ENCODE measurements around the gene DGCR6. TPM values are rescaled to one million over a fixed set of nuclear protein-coding genes. Genes with fewer than 3 reads are reported as not detected.
"Not testable (repeated sequence)": the region's sequence is repeated elsewhere in the genome, so short reads cannot be mapped to it uniquely, and the experiment has no call there.

The DGCR6 gene
- total RNA-seq, 4 donors from 2014 or later = 5.4 to 33.3 (median 7.9) TPM

DNA sequence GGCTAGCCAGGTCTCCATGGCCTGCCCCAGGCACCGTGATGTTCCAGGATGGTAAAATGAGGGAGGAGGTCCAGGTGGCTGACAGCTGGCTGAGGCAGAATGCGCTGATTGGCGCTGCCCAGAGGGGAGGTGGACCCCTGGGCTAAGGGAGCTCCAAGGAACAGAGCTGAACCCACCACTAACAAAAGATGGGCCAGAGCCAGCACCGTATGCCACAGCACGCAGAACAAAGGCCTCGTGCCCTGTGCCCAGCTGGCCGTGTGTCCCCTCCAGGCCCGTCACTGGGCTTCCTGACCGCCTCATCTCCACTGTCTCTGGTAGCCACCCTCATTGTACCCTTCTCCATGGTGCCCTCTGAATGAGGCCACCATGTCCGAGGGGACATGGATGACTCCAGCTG, 49.6 kb downstream of the DGCR6 start:
- Histone ChIP-seq H3K27me3 (no peaks in the 10 kb centered on the region), H3K4me1 (no peaks in the 10 kb centered on the region), H3K36me3 (no peaks in the 10 kb centered on the region), H3K27ac (no peak overlapping the region), H3K9me3 (no peaks in the 10 kb centered on the region), H3K4me3 (replicated peaks in 1 of 3) (no peak overlapping the region)
- intact Hi-C loops (cut with DNase I) = no loop called here
- DNase-seq = no peak
- WGBS, 2 donors = 95 to 99% methylated on average over 4 to 10 of the region's 10 CpGs
- TF ChIP-seq POLR2A (IDR thresholded peaks at IDR 0.05) = no peak
- TF ChIP-seq, protein P1, sequence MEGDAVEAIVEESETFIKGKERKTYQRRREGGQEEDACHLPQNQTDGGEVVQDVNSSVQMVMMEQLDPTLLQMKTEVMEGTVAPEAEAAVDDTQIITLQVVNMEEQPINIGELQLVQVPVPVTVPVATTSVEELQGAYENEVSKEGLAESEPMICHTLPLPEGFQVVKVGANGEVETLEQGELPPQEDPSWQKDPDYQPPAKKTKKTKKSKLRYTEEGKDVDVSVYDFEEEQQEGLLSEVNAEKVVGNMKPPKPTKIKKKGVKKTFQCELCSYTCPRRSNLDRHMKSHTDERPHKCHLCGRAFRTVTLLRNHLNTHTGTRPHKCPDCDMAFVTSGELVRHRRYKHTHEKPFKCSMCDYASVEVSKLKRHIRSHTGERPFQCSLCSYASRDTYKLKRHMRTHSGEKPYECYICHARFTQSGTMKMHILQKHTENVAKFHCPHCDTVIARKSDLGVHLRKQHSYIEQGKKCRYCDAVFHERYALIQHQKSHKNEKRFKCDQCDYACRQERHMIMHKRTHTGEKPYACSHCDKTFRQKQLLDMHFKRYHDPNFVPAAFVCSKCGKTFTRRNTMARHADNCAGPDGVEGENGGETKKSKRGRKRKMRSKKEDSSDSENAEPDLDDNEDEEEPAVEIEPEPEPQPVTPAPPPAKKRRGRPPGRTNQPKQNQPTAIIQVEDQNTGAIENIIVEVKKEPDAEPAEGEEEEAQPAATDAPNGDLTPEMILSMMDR (IDR thresholded peaks at IDR 0.05) = no peak

GRCh38 chr22:18956121-18956895, 50.2 kb downstream of the DGCR6 start:
- H3K4me3 ChIP-seq (replicated peaks in 1 of 3); H3K27me3 ChIP-seq; H3K4me1 ChIP-seq; H3K9me3 ChIP-seq; DNase-seq; H3K27ac ChIP-seq; intact Hi-C loops (cut with DNase I); H3K36me3 ChIP-seq: not testable (repeated sequence)
- 73 to 78% methylated on average over 10 to 14 of the region's 15 CpGs for WGBS, 2 donors

DNA sequence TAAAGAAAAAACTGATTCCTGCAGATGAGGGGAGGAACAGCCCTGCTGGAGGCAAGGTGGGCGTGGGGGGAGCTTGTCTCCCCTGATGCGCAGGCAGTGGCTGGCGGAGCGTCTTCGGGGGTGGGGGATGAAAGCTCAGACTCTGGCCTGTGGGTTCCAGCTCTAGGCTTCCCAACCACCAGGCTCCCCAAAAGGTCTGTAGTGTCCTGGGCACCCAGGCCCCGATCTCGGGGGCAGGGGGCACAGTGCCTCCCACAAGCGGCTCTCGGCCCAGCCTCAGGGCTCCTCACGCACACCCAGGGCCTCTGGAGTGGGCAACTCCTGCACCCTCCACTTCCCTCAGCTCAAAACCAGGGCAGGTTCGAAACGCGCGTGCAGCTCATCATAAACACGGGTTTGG, 50.8 kb downstream of the DGCR6 start:
- intact Hi-C loops (cut with DNase I); H3K4me1 ChIP-seq; H3K9me3 ChIP-seq; DNase-seq; H3K36me3 ChIP-seq; H3K27ac ChIP-seq; H3K27me3 ChIP-seq; H3K4me3 ChIP-seq (replicated peaks in 1 of 3): not testable (repeated sequence)
- 84 to 86% methylated on average over 8 to 12 of the region's 15 CpGs for WGBS, 2 donors

DNA sequence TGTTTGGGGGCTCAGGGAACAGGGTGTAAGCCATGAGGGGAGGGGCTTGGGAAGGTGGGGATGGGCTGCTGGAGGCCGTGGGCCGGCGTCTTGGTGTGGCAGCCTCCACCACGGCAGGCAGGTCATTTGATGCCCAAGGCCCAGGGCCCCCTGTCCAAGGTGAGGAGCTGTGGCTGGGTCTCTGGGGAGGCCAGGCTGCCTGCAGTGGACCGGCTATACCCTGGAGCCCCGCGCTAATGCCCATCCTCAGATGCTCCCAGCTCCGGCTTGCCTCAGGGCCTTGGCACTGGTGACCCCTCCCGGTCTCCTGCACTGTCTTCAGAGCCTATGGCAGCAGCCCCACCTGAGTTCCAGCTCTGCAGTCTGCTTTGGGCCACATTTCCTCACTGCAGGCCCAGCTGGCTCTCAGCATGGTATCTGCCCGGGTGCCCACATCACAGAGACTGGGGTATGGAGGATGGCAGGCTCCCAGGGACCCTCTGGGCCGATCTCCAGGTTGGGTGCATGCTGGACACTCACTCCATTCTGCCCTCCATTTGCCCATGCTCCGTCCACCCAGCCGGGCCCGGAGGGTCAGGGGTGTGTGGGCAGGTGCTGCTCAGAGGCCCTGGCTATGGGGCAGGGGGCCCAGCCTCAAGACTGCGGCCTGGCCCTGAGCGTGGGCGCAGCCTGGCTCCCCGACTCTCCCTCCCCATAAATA, 51.7 kb downstream of the DGCR6 start:
- H3K36me3 ChIP-seq; H3K9me3 ChIP-seq; DNase-seq; H3K4me3 ChIP-seq (replicated peaks in 1 of 3); intact Hi-C loops (cut with DNase I); H3K4me1 ChIP-seq; H3K27me3 ChIP-seq; H3K27ac ChIP-seq: not testable (repeated sequence)
- WGBS, 2 donors = 53% methylated on average over 4 of the region's 18 CpGs; no CpG with 5 or more reads in 1 of the 2 donors

DNA sequence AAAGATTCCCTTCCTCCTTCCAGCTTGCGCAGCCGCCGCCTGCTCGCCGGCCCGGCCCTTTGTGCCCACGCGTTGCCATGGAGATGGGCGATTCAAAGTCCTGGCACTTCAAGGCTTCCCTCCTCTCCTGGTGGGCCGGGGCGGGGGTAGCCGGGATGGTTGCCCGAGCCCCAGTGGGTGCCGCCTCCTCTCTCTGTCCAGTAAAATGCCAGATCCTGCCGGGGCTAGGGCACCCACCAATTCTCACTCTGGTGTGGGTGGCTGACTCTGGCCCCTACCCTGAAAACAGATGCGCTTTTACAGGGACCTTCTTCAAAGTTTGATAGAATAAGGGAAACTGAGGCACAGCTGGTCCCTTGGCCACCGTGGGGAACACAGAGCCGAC, 52.2 kb downstream of the DGCR6 start:
- H3K27ac ChIP-seq; H3K4me3 ChIP-seq (replicated peaks in 1 of 3); H3K27me3 ChIP-seq; H3K9me3 ChIP-seq; intact Hi-C loops (cut with DNase I); DNase-seq; H3K4me1 ChIP-seq; H3K36me3 ChIP-seq: not testable (repeated sequence)
- 79 to 84% methylated on average over 13 to 18 of the region's 18 CpGs for WGBS, 2 donors

DNA sequence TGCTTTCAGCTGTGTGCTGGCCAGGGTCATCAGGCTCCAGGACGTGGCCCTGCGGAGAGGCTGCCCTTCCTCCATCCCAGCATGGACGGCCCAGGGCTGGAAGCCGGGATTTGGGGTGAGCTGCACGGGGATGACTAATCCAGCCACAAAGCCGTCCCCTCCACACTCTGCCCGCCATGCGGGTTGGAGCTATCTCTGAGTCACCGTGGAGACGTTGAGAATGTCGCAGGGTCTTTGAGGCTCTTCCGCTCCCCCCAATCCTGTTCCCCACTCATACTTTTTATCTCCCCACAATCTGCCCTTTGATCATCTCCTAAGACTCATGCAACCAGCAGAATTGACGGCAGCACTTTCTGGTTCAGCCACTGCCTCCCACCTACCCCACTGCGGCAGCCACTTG, 52.6 kb downstream of the DGCR6 start:
- H3K9me3 ChIP-seq; H3K27ac ChIP-seq; H3K4me1 ChIP-seq; DNase-seq; H3K36me3 ChIP-seq; intact Hi-C loops (cut with DNase I); H3K4me3 ChIP-seq (replicated peaks in 1 of 3); H3K27me3 ChIP-seq: not testable (repeated sequence)
- WGBS, 2 donors = 75 to 77% methylated on average over 12 to 13 of the region's 14 CpGs

GRCh38 chr22:18959266-18959665, 53.1 kb downstream of the DGCR6 start:
- DNase-seq; H3K4me1 ChIP-seq; H3K27me3 ChIP-seq; intact Hi-C loops (cut with DNase I); H3K9me3 ChIP-seq; H3K4me3 ChIP-seq (replicated peaks in 1 of 3); H3K27ac ChIP-seq; H3K36me3 ChIP-seq: not testable (repeated sequence)
- WGBS, 2 donors = 71% methylated on average over 4 of the region's 6 CpGs; no CpG with 5 or more reads in 1 of the 2 donors

- H3K4me3 ChIP-seq (replicated peaks in 1 of 3); H3K27me3 ChIP-seq; H3K4me1 ChIP-seq; intact Hi-C loops (cut with DNase I); H3K36me3 ChIP-seq; H3K27ac ChIP-seq; DNase-seq; H3K9me3 ChIP-seq: not testable (repeated sequence)
- WGBS, 2 donors = 87 to 89% methylated on average over 3 to 6 of the region's 12 CpGs
These were observed 53.6 kb downstream of the DGCR6 start for GRCh38 chr22:18959741-18960140.

GRCh38 chr22:18960166-18960820, 54.2 kb downstream of the DGCR6 start:
- H3K36me3 ChIP-seq; H3K9me3 ChIP-seq; H3K27me3 ChIP-seq; DNase-seq; H3K4me3 ChIP-seq (replicated peaks in 1 of 3); intact Hi-C loops (cut with DNase I); H3K27ac ChIP-seq; H3K4me1 ChIP-seq: not testable (repeated sequence)
- 80% methylated on average over 2 of the region's 11 CpGs; no CpG with 5 or more reads in 1 of the 2 donors for WGBS, 2 donors

GRCh38 chr22:18961201-18961600, 55.1 kb downstream of the DGCR6 start:
- intact Hi-C loops (cut with DNase I); DNase-seq: not testable (repeated sequence)

More at GRCh38 chr22:18961201-18961600, 55.1 kb downstream of the DGCR6 start:
- H3K4me1 ChIP-seq; H3K9me3 ChIP-seq; H3K27me3 ChIP-seq; H3K27ac ChIP-seq; H3K36me3 ChIP-seq; H3K4me3 ChIP-seq (replicated peaks in 1 of 3): not testable (repeated sequence)
- 80% methylated on average over 5 of the region's 7 CpGs; no CpG with 5 or more reads in 1 of the 2 donors for WGBS, 2 donors
